Heart left ventricle (tissue), 16 donors: ENCODE data around the gene HBEGF. TPM values are rescaled to one million over a fixed set of nuclear protein-coding genes. Genes with fewer than 3 reads are reported as not detected.
A peak's percentile ranks its signal among the peaks of the same experiment; 100 is the strongest.

Experiments
- ATAC-seq, 4 donors: fragments of 200-7000 bp; cut with Tn5 transposase; one replicate each; pipeline ENCODE4 v1.9.1; 2020 to 2022; ENCODE audit warnings: moderate library complexity in 4 of 4, mild to moderate bottlenecking in 3 of 4, moderate number of reproducible peaks in 1 of 4
- DNase-seq, 5 donors: peaks; one replicate each; pipeline ENCODE4 v3.0.0-alpha.2; 2020
- H3K27ac ChIP-seq, 12 donors: fragments of 200-600 bp; sonication (generic) in 4 of 12; one replicate each; pipeline versions ENCODE4 v1.5.0 to v1.8.0; 2016 to 2022; ENCODE audit warnings: mild to moderate bottlenecking in 2 of 12
- H3K27me3 ChIP-seq, 9 donors: fragments of 200-600 bp; sonication (generic) in 2 of 9; one replicate each; pipeline versions ENCODE4 v1.5.1 to v1.8.0; 2016 to 2022; ENCODE audit warnings: mild to moderate bottlenecking in 3 of 9
- H3K36me3 ChIP-seq, 9 donors: fragments of 200-600 bp; sonication (generic) in 2 of 9; one replicate each; pipeline versions ENCODE4 v1.5.0 to v1.8.0; 2018 to 2022; ENCODE audit warnings: mild to moderate bottlenecking in 2 of 9
- H3K4me1 ChIP-seq, 12 donors: fragments of 200-600 bp; sonication (generic) in 4 of 12; one replicate each; pipeline versions ENCODE4 v1.5.0 to v1.8.0; 2016 to 2022; ENCODE audit warnings: mild to moderate bottlenecking in 3 of 12
- H3K4me3 ChIP-seq, 12 donors: fragments of 200-600 bp; sonication (generic) in 4 of 12; one replicate each; pipeline versions ENCODE4 v1.5.0 to v1.8.0; 2017 to 2022; ENCODE audit warnings: mild to moderate bottlenecking in 9 of 12, moderate library complexity in 4 of 12
- H3K9me3 ChIP-seq, 12 donors: fragments of 200-600 bp; sonication (generic) in 4 of 12; one replicate each; pipeline versions ENCODE4 v1.5.0 to v1.8.0; 2016 to 2022; ENCODE audit warnings: mild to moderate bottlenecking in 1 of 12
- POLR2A ChIP-seq, 2 donors: fragments of 450-650 bp; IDR thresholded peaks; one replicate each; pipeline ENCODE4 v1.6.1; 2017; ENCODE audit warnings: antibody characterized with exemption in 2 of 2, mild to moderate bottlenecking in 2 of 2, moderate library complexity in 2 of 2
- WGBS, 4 donors: extraction: QIAGEN DNeasy Blood & Tissue Kit in 2 of 4; methylation state at CpG; one replicate each; pipeline versions ENCODE4 v1.1.5 to v1.1.7; 2013 to 2018; 5-methylcytosine and 5-hydroxymethylcytosine counted together
- intact Hi-C, 10 donors: fragments of 100-400 bp; cut with DNase I; formaldehyde crosslinking; loops; one replicate each; pipeline versions ENCODE4 v1.11.1 to v1.14.2; 2022
- polyA plus RNA-seq, 2 donors: library from polyadenylated mRNA; stranded (reverse); fragments of 200-250 nt; gene quantifications; one replicate each; pipeline ENCODE4 v1.2.3, GENCODE V29; 2013
- total RNA-seq, 9 donors: library from RNA; depleted of rRNA in 2 of 9; stranded (reverse); fragments of >200 nt in 2 of 9; fragmentation: NEBNext Ultra II Directional in 3 of 9; extraction: Animal tissue kit (Norgen Biotek cat#: 25700) in 3 of 9; gene quantifications; one replicate each; pipeline versions ENCODE4 v1.1.0 to v1.2.4, GENCODE V29; 2016 to 2023
- TF ChIP-seq, protein P1 (sequence below), 12 donors: fragments of 200-600 bp; sonication (generic) in 4 of 12; IDR thresholded peaks; one replicate each; pipeline versions ENCODE4 v1.5.0 to v1.8.0; 2018 to 2022; ENCODE audit warnings: antibody characterized with exemption in 12 of 12, mild to moderate bottlenecking in 5 of 12
- donor health status: ischemic (EF 13 %, LVEDD 7.1; RV severe dilation, severe dysfunction).
- donor health status: healthy with polysubstance abuse.
- donor health status: DM: no; HTN: yes; CAD: no.
- donor health status: DM: no; HTN: no; CAD: no.
- donor health status: ischemic (EF 25% LVEDD 6.9; RV normal size, moderate dysfunction).
- donor health status: ischemic (EF 25% LVEDD 5.7; RV mildly dilated, moderate dysfunction).
- donor health status: healthy.
- donor health status: DM: yes; HTN: yes; CAD: no.
- donor health status: ischemic (EF 35%, LVEDD 5.7; RV mildly dilated, moderate dysfunction).
- donor health status: nonischemic (EF 11% LVEDD 7.7; RV severe dilation, severe dysfunction).
- donor health status: DM: yes; HTN: yes; CAD: no.
- donor health status: PGD.
- donor health status: ischemic (EF 29% LVEDD 5.4; RV normal size, mild dysfunction).
- donor health status: nonischemic (EF 23%, LVEDD 6.1; RV moderate dilation, normal function).

The HBEGF gene
- total and polyA plus RNA-seq, 11 donors, result 18.2 to 60.1 (median 34.9) TPM

DNA sequence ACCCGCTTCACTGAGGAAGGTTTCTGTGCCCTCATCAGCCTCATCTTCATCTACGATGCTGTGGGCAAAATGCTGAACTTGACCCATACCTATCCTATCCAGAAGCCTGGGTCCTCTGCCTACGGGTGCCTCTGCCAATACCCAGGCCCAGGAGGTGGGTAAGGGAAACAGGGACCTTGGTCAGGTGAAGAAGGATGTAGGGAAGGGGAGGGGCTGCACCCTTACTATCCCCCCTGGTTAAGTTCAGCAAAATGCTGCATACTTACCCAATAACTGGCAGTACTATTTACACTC is 18.0 kb upstream of the HBEGF start:
- intact Hi-C loops, result loop anchor here in 2 of 10 donors (10.0 kb wide), 1 partner anchor 350 kb away; no protein-coding TSS in a partner anchor

GRCh38 chr5:140363631-140364471 is 17.4 kb upstream of the HBEGF start:
- ATAC-seq (no peak), DNase-seq (no peak)
- H3K36me3 ChIP-seq, result no peaks in the 10 kb centered on the region
- H3K27me3 ChIP-seq, result no peaks in the 10 kb centered on the region
- no peak overlapping the region for H3K27ac ChIP-seq
- TF ChIP-seq, protein P1, sequence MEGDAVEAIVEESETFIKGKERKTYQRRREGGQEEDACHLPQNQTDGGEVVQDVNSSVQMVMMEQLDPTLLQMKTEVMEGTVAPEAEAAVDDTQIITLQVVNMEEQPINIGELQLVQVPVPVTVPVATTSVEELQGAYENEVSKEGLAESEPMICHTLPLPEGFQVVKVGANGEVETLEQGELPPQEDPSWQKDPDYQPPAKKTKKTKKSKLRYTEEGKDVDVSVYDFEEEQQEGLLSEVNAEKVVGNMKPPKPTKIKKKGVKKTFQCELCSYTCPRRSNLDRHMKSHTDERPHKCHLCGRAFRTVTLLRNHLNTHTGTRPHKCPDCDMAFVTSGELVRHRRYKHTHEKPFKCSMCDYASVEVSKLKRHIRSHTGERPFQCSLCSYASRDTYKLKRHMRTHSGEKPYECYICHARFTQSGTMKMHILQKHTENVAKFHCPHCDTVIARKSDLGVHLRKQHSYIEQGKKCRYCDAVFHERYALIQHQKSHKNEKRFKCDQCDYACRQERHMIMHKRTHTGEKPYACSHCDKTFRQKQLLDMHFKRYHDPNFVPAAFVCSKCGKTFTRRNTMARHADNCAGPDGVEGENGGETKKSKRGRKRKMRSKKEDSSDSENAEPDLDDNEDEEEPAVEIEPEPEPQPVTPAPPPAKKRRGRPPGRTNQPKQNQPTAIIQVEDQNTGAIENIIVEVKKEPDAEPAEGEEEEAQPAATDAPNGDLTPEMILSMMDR (IDR thresholded peaks at IDR 0.05), result no peak
- TF ChIP-seq POLR2A (IDR thresholded peaks at IDR 0.05), result no peak
- H3K4me3 ChIP-seq, result peak overlapping the region in 10 of 12 donors; percentile 16 to 50 (median 40)
- 44 to 63% (median 61%) methylated on average over 7 to 20 of the region's 20 CpGs for WGBS, 4 donors
- intact Hi-C loops, result loop anchor here in 2 of 10 donors (10.0 kb wide), 1 partner anchor 351 kb away; no protein-coding TSS in a partner anchor
- H3K4me1 ChIP-seq, result peaks cover 0 to 10% (median 3%) of the 10 kb centered on the region in 12 donors
- H3K9me3 ChIP-seq, result no peaks in the 10 kb centered on the region

More for the DNA sequence above, 18.0 kb upstream of the HBEGF start:
- ATAC-seq (no peak), DNase-seq (no peak)
- TF ChIP-seq, protein P1 (IDR thresholded peaks at IDR 0.05), result no peak
- TF ChIP-seq POLR2A (IDR thresholded peaks at IDR 0.05), result no peak
- Histone ChIP-seq H3K27me3 (no peaks in the 10 kb centered on the region), H3K4me3 (no peak overlapping the region), H3K27ac (no peak overlapping the region), H3K9me3 (no peaks in the 10 kb centered on the region), H3K4me1 (peaks cover 0 to 8% (median 3%) of the 10 kb centered on the region in 12 donors), H3K36me3 (no peaks in the 10 kb centered on the region)
- 92 to 95% (median 94%) methylated on average over 2 to 3 of the region's 3 CpGs for WGBS, 4 donors

DNA sequence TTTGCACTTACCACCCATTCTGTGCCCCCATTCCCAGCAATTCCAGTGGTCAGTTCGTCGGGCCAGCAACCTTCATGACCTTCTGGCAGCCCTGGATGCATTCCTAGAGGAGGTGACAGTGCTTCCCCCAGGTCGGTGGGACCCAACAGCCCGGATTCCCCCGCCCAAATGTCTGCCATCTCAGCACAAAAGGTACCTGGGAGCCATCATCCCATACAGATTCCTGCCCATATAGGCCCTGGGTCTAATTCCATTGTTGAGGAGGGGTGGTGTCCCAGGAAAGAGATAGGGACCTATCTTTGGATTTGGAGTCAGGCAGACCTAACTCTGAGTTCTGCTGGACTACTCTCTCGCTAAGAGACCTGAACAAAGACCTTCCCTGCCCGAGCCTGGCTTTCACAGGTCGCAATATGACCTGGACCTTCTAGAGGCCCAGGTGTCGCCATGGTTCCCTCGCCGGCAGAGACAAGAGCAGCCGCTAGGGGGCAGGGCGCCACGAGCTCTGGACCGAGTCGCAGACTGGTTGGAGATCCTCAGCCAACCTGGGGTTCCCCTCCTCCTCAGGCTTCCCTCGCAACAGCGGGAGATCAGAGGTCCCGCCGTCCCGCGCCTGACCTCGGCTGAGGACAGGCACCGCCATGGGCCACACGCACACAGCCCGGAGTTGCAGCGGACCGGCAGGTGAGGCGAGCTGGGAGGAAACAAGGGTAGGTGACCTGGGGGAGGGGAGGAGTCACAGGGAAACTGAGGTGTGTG is 16.6 kb upstream of the HBEGF start:
- intact Hi-C loops, result loop anchor here in 2 of 10 donors (10.0 kb wide), 1 partner anchor 352 kb away; no protein-coding TSS in a partner anchor
- ATAC-seq (peak; percentile 23 to 68 (median 64)), DNase-seq (peak; percentile 72 to 91 (median 76))
- H3K4me3 ChIP-seq, result peak overlapping the region in 10 of 12 donors; percentile 16 to 50 (median 40)
- H3K27me3 ChIP-seq, result no peaks in the 10 kb centered on the region
- H3K36me3 ChIP-seq, result no peaks in the 10 kb centered on the region
- TF ChIP-seq, protein P1 (IDR thresholded peaks at IDR 0.05), result peak; percentile 80 to 98 (median 94)
- TF ChIP-seq POLR2A (IDR thresholded peaks at IDR 0.05), result no peak
- no peak overlapping the region for H3K27ac ChIP-seq
- H3K9me3 ChIP-seq, result no peaks in the 10 kb centered on the region
- 9 to 20% (median 13%) methylated on average over 20 to 29 of the region's 29 CpGs for WGBS, 4 donors
- H3K4me1 ChIP-seq, result peaks cover 0 to 11% (median 3%) of the 10 kb centered on the region in 12 donors

- Histone ChIP-seq H3K27me3 (no peaks in the 10 kb centered on the region), H3K27ac (no peak overlapping the region), H3K9me3 (no peaks in the 10 kb centered on the region), H3K36me3 (no peaks in the 10 kb centered on the region), H3K4me1 (peaks cover 0 to 18% (median 9%) of the 10 kb centered on the region in 12 donors), H3K4me3 (no peak overlapping the region)
- WGBS, 4 donors, result 86 to 91% (median 89%) methylated on average over 8 of the region's 8 CpGs
- DNase-seq (no peak), ATAC-seq (no peak)
- TF ChIP-seq, protein P1 (IDR thresholded peaks at IDR 0.05), result no peak
- TF ChIP-seq POLR2A (IDR thresholded peaks at IDR 0.05), result no peak
- intact Hi-C loops, result loop anchor here in 2 of 10 donors (10.0 kb wide), 1 partner anchor 352 kb away; no protein-coding TSS in a partner anchor
These were observed 15.9 kb upstream of the HBEGF start for GRCh38 chr5:140362311-140362710.
